ENCODE data around the gene ZNF816.
A peak's percentile ranks its signal among the peaks of the same experiment; 100 is the strongest.

Gene ZNF816

DNA sequence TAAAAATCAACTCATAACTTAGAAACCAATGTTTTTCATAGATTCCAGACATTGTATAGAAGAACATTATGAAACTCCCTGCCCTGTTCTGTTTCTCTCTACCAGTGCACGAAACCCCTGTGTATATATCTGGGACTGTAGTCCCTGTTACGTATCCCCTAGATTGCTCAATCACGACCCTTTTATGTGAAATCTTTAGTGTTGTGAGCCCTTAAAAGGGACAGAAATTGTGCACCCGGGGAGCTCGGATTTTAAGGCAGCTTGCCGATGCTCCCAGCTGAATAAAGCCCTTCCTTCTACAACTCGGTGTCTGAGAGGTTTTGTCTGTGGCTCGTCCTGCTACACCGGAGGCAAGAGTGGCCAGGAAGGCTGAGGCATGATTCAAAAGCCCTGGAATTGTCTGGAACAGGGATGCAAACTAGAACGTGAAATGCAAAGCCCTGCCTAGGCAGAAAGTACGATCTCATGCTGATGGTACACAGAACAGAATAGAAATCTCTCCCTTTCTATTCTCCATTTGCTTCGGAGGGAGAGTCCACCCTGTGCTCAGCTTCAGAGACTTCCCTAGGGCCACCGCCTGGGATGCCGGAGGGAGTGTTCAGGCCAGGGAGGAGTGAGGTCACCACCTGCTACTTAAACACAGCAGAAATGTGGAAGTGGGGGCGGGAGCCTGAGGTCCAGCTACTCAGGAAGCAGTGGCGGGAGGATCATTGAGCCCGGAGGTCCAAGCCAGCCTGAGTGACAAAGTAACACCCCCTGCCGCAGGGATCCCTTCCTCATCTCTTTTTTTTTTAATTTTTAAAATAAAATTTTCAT lies 38.7 kb downstream of the ZNF816 start:
- Histone ChIP-seq H3K9me2 (replicated peaks; ENCODE audit: insufficient read depth, low read length) (no peaks in the 10 kb centered on the region), H3K27me3 (ENCODE audit: low read length) (no peaks in the 10 kb centered on the region), H3K4me2 (ENCODE audit: low read depth, low read length, poor library complexity, severe bottlenecking) (peak overlapping the region; percentile 56), H2AFZ (ENCODE audit: low read depth, low read length, severe bottlenecking) (peak overlapping the region; percentile 62), H3K79me2 (ENCODE audit: insufficient read depth, low read length) (peaks cover 12% of the 10 kb centered on the region; the same call in 1 of the 2 replicates), H3K4me3 (ENCODE audit: insufficient read depth, low read length, poor library complexity, severe bottlenecking) (peak overlapping the region; percentile 88), H3K9ac (ENCODE audit: low read length) (peak overlapping the region; percentile 77), H4K20me1 (ENCODE audit: low read depth, low read length) (no peaks in the 10 kb centered on the region), H3K36me3 (ENCODE audit: low read length) (0 out of 2 replicates have a peak, but pooled peaks cover 7% of the 10 kb centered on the region), H3K27ac (ENCODE audit: low read depth, low read length) (0 out of 2 replicates have a peak overlapping the region, but pooled peaks have one; percentile 10), H3K9me3 (ENCODE audit: insufficient read depth, low read length) (no peaks in the 10 kb centered on the region), H3F3A (ENCODE audit: insufficient read depth) (peaks cover 8% of the 10 kb centered on the region; the same call in 1 of the 2 replicates)
- TF ChIP-seq, protein P1, sequence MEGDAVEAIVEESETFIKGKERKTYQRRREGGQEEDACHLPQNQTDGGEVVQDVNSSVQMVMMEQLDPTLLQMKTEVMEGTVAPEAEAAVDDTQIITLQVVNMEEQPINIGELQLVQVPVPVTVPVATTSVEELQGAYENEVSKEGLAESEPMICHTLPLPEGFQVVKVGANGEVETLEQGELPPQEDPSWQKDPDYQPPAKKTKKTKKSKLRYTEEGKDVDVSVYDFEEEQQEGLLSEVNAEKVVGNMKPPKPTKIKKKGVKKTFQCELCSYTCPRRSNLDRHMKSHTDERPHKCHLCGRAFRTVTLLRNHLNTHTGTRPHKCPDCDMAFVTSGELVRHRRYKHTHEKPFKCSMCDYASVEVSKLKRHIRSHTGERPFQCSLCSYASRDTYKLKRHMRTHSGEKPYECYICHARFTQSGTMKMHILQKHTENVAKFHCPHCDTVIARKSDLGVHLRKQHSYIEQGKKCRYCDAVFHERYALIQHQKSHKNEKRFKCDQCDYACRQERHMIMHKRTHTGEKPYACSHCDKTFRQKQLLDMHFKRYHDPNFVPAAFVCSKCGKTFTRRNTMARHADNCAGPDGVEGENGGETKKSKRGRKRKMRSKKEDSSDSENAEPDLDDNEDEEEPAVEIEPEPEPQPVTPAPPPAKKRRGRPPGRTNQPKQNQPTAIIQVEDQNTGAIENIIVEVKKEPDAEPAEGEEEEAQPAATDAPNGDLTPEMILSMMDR (IDR thresholded peaks at IDR 0.05; ENCODE audit: insufficient read depth, low read length, poor library complexity, severe bottlenecking): no peak
- TF ChIP-seq EZH2phosphoT487 (conservative IDR thresholded peaks at IDR 0.05; ENCODE audit: low read length): no peak

DNA sequence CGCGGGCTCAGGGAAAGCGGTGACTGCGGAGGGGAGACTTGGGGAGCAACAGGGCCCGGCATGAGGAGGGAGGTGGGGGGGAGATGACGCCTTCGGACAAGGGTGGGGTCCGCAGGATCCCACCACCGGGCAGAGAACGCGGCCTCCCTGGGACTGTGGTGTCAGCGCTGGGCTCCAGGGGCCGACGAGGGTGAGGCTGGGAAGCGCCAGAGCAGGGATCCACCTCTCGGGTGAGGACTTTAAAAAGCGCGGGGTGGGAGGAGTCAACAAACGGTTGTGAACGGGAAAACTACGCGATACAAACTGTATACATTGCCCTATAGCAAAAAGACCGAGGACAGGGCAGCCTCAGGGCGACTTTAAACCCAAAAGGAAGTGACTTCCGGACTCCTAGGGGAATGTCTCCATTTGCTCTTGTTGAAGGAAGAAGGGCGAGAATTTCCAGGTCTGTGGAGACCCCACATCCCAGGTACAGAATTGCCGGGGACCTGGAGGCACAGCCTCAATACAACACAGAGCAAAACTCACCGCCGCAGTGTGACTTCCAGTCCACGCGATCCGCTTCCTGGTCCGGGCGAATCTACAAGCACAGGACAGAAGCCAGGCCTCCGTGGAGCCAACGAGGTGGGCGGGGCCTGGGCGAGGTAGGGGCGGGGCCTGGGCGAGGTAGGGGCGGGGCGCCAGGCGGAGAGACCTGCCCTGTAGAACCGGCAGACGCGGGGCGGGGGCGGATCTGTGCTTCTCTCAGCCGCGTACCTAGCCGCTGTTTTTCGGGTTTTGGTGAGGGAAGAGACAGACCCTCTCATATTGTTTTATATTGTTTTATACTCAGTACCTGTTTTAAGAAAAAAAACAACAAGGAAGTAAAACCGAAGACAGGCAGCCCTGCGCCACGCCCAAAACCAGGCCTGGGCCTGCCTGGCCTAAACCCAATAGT lies 39.6 kb downstream of the ZNF816 start, which contains the start of gene ZNF888:
Gene ZNF888, minus strand, starts transcription at position 588 of the 937 bp plus-strand sequence. CDS start 5,555 bp downstream, outside the sequence.
- Histone ChIP-seq H3K9me3 (ENCODE audit: insufficient read depth, low read length) (no peaks in the 10 kb centered on the region), H3K36me3 (ENCODE audit: low read length) (no peaks in the 10 kb centered on the region), H3F3A (ENCODE audit: insufficient read depth) (peaks cover 8% of the 10 kb centered on the region; the same call in 1 of the 2 replicates), H3K9ac (ENCODE audit: low read length) (peak within 1 kb of the TSS; percentile 77), H3K27me3 (ENCODE audit: low read length) (no peaks in the 10 kb centered on the region), H2AFZ (ENCODE audit: low read depth, low read length, severe bottlenecking) (peak within 1 kb of the TSS; percentile 62), H3K4me2 (ENCODE audit: low read depth, low read length, poor library complexity, severe bottlenecking) (peak within 1 kb of the TSS; percentile 56), H4K20me1 (ENCODE audit: low read depth, low read length) (no peaks in the 10 kb centered on the region), H3K79me2 (ENCODE audit: insufficient read depth, low read length) (peaks cover 12% of the 10 kb centered on the region; the same call in 1 of the 2 replicates), H3K9me2 (replicated peaks; ENCODE audit: insufficient read depth, low read length) (no peaks in the 10 kb centered on the region), H3K27ac (ENCODE audit: low read depth, low read length) (peak within 1 kb of the TSS; percentile 67), H3K4me3 (ENCODE audit: insufficient read depth, low read length, poor library complexity, severe bottlenecking) (peak within 1 kb of the TSS; percentile 88)
- TF ChIP-seq EZH2phosphoT487 (conservative IDR thresholded peaks at IDR 0.05; ENCODE audit: low read length): no peak
- TF ChIP-seq, protein P1 (IDR thresholded peaks at IDR 0.05; ENCODE audit: insufficient read depth, low read length, poor library complexity, severe bottlenecking): no peak

DNA sequence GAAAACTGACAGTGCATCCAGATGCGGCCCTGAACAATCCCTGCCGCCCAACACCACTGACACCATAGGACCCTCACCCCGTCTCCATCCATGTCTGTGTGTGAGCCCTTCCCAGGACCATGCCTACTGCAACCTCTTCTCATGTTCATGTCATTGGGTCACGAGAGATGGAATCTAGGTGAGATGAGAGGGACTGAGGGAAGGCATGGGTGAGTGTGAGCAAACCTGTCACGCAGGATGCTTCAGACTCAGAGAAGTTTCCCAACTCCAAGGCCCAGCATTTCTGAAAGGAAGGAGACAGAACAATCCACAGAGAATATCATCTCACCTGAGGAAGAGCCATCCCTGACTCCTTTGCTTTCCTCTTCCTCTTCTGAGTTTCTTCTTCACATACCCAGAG lies 45.1 kb downstream of the ZNF816 start:
- peaks cover 3% of the 10 kb centered on the region; the same call in 1 of the 2 replicates for H3K36me3 ChIP-seq (ENCODE audit: low read length)
- no peaks in the 10 kb centered on the region for H3K27me3 ChIP-seq (ENCODE audit: low read length)
- no peaks in the 10 kb centered on the region for H3K9me3 ChIP-seq (ENCODE audit: insufficient read depth, low read length)
- H3K9ac ChIP-seq (ENCODE audit: low read length): no peak overlapping the region
- H3K4me2 ChIP-seq (ENCODE audit: low read depth, low read length, poor library complexity, severe bottlenecking): no peak overlapping the region
- H3F3A ChIP-seq (ENCODE audit: insufficient read depth): no peaks in the 10 kb centered on the region
- H3K9me2 ChIP-seq (replicated peaks; ENCODE audit: insufficient read depth, low read length): no peaks in the 10 kb centered on the region
- no peak overlapping the region for H3K4me3 ChIP-seq (ENCODE audit: insufficient read depth, low read length, poor library complexity, severe bottlenecking)
- H3K79me2 ChIP-seq (ENCODE audit: insufficient read depth, low read length): peaks cover 10% of the 10 kb centered on the region; the same call in 1 of the 2 replicates
- no peak overlapping the region for H3K27ac ChIP-seq (ENCODE audit: low read depth, low read length)
- TF ChIP-seq, protein P1 (IDR thresholded peaks at IDR 0.05; ENCODE audit: insufficient read depth, low read length, poor library complexity, severe bottlenecking): no peak
- no peak for TF ChIP-seq EZH2phosphoT487 (conservative IDR thresholded peaks at IDR 0.05; ENCODE audit: low read length)
- H2AFZ ChIP-seq (ENCODE audit: low read depth, low read length, severe bottlenecking): no peak overlapping the region
- no peaks in the 10 kb centered on the region for H4K20me1 ChIP-seq (ENCODE audit: low read depth, low read length)

All from SU-DHL-6 (cell line).